Hepatocyte (in vitro differentiated cells): ENCODE measurements around the gene COL15A1.

Source experiments
- CTCF ChIP-seq: fragments of 200-600 bp; sonication (generic); IDR thresholded peaks from 2 replicates; pipeline ENCODE4 v1.5.1; 2016; ENCODE audit warnings: antibody characterized with exemption, mild to moderate bottlenecking; ENCODE audit not compliant: poor library complexity
- EZH2 ChIP-seq: fragments of 200-600 bp; sonication (generic); IDR thresholded peaks from 2 replicates; pipeline ENCODE4 v1.6.1; 2016; ENCODE audit warnings: antibody characterized with exemption, mild to moderate bottlenecking, borderline replicate concordance
- EZH2phosphoT487 ChIP-seq: fragments of 200-600 bp; sonication (generic); IDR thresholded peaks from one replicate; pipeline ENCODE4 v1.6.1; 2018; ENCODE audit warnings: antibody characterized with exemption, mild to moderate bottlenecking, low read depth, moderate library complexity; ENCODE audit not compliant: unreplicated experiment, severe bottlenecking

DNA sequence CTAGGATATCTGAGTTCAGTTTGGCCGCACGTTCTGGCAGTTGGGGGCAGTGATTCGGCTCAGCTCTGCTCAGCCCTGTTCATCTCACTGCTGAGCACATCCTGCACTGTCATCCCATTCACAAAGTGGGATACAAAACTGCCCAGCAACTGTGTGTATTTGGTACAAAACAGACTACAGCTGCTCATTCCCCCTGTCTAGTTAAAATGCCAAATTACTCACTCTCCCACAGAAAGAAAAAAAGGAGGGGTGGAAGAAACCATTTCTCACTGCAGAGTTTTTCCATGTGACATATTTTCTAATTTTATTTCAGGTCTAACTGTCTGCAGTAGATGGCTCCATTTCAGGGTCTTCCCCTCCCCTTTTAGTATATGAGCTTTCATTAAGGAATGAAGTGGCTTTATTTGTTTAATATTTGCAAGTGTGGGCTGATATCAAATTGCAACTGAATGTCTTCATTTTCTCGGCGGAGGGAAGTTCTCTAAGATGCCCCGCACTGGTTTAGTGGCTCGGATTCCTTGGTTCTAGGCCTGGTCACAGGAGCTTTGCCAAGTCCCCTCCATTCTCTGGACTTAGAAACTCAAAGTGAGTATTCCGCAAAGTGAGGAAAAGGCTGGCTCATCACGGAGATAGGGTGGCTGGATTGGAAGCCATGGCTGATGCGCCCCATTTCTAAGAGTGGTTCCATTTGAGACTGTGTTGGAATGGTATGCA, 14.7 kb downstream of the COL15A1 start:
- TF ChIP-seq CTCF (no peak), EZH2 (no peak), EZH2phosphoT487 (no peak)
